GM12878 (cell line): ENCODE measurements around the gene SLC6A2. TPM values are rescaled to one million over a fixed set of nuclear protein-coding genes. Genes with fewer than 3 reads are reported as not detected.

Experiments used
- ATAC-seq: fragments of 200-7000 bp; cut with Tn5 transposase; 3 replicates; pipeline ENCODE4 v1.9.1; 2020; ENCODE audit warnings: mild to moderate bottlenecking, moderate library complexity
- BruUV-seq: library from RNA; stranded (reverse); fragments of 400-500 nt; replicated peaks from 2 replicates; lab custom pipeline; 2021; lab: Mats Ljungman, UMichigan
- CTCF ChIA-PET: fragments of 300-600 bp; sonication (Branson Sonifier 250); formaldehyde crosslinking; extraction: SDS; loops from one replicate; lab custom pipeline; 2021; ENCODE audit warnings: inconsistent platforms; lab: Yijun Ruan, JAX
- POLR2A ChIA-PET: fragments of 350-600 bp; formaldehyde crosslinking; extraction: SDS; loops from one replicate; lab custom pipeline; 2021; ENCODE audit warnings: inconsistent platforms; lab: Charles Lee
- RAD21 ChIA-PET: fragments of 300-600 bp; sonication (Branson Sonifier 250); formaldehyde crosslinking; loops from one replicate; lab custom pipeline; 2023; ENCODE audit warnings: antibody characterized with exemption; ENCODE audit not compliant: unreplicated experiment; lab: Charles Lee
- SMC1A ChIA-PET: fragments of 300-600 bp; sonication (Branson Sonifier 250); formaldehyde crosslinking; loops from one replicate; lab custom pipeline; 2023; ENCODE audit not compliant: unreplicated experiment, uncharacterized antibody; lab: Charles Lee
- DNase-seq: peaks from one replicate; pipeline ENCODE4 v3.0.0-alpha.2; 2011; ENCODE audit warnings: low read depth, low spot score
- FAIRE-seq: peaks from 3 replicates; lab custom pipeline; 2011; peaks lifted over from hg19 to GRCh38; lab: Jason Lieb, UNC
- H2AFZ ChIP-seq: 2 replicates; pipeline ENCODE4 v1.6.0; 2011; ENCODE audit warnings: low read depth, low read length, control low read depth; ENCODE audit not compliant: control insufficient read depth
- H3K27ac ChIP-seq: 2 replicates; pipeline ENCODE4 v1.5.1; 2011; ENCODE audit warnings: control low read depth; ENCODE audit not compliant: control insufficient read depth, insufficient read depth
- H3K27me3 ChIP-seq, 2 experiments: replicated peaks in 1 of 2; 2 replicates each; pipeline versions ENCODE4 v1.6.0 to v1.6.1; 2011; ENCODE audit warnings: low read length in 1 of 2; ENCODE audit not compliant: control insufficient read depth in 2 of 2, insufficient read depth in 2 of 2
- H3K36me3 ChIP-seq, 2 experiments: 2 replicates each; pipeline ENCODE4 v1.5.1; 2011; ENCODE audit warnings: low read length in 1 of 2; ENCODE audit not compliant: control insufficient read depth in 2 of 2, insufficient read depth in 2 of 2
- H3K4me1 ChIP-seq: 2 replicates; pipeline ENCODE4 v1.6.1; 2011; ENCODE audit warnings: mild to moderate bottlenecking, low read length, moderate library complexity, mixed read lengths; ENCODE audit not compliant: control insufficient read depth, insufficient read depth
- H3K4me2 ChIP-seq: 2 replicates; pipeline ENCODE4 v1.6.0; 2011; ENCODE audit warnings: control low read depth; ENCODE audit not compliant: control insufficient read depth, insufficient read depth
- H3K4me3 ChIP-seq: fragments of 200-600 bp; sonication (generic); 2 replicates; pipeline ENCODE4 v1.5.1; 2016
- H3K79me2 ChIP-seq: 2 replicates; pipeline ENCODE4 v1.6.0; 2011; ENCODE audit warnings: low read length; ENCODE audit not compliant: control insufficient read depth, insufficient read depth
- H3K9ac ChIP-seq: 2 replicates; pipeline ENCODE4 v1.8.0; 2011; ENCODE audit warnings: low read length, control low read depth, mixed read lengths; ENCODE audit not compliant: control insufficient read depth, insufficient read depth
- H3K9me3 ChIP-seq: replicated peaks from 3 replicates; pipeline ENCODE4 v1.5.1; 2011; ENCODE audit warnings: mild to moderate bottlenecking, low read length; ENCODE audit not compliant: control insufficient read depth, insufficient read depth
- H4K20me1 ChIP-seq: 2 replicates; pipeline ENCODE4 v1.6.0; 2011; ENCODE audit not compliant: control insufficient read depth, insufficient read depth
- CREM ChIP-seq: IDR thresholded peaks from 2 replicates; pipeline ENCODE4 v1.6.1; 2014; ENCODE audit warnings: antibody characterized with exemption, low read depth
- NFIC ChIP-seq: IDR thresholded peaks from 2 replicates; pipeline ENCODE4 v1.6.1; 2012; ENCODE audit warnings: low read depth, mild to moderate bottlenecking, inconsistent platforms, low read length, moderate library complexity
- SP1 ChIP-seq: IDR thresholded peaks from one replicate; pipeline ENCODE4 v1.6.1; 2011; ENCODE audit warnings: low read depth, low read length
- WGBS: methylation state at CpG from one replicate; pipeline ENCODE4 v1.1.6; 2016; ENCODE audit warnings: low lambda C conversion rate; ENCODE audit not compliant: insufficient replicate concordance, insufficient coverage; ENCODE audit errors: missing lambda C conversion rate; 5-methylcytosine and 5-hydroxymethylcytosine counted together
- in situ Hi-C: fragments of 300-500 bp; cut with MboI; formaldehyde crosslinking; loops from 9 replicates; pipeline ENCODE4 v1.14.3; 2018; ENCODE audit warnings: mixed read lengths
- intact Hi-C: fragments of 100-400 bp; cut with micrococcal nuclease; formaldehyde crosslinking; loops from one replicate; pipeline ENCODE4 v1.14.2; 2022; ENCODE audit not compliant: unreplicated experiment
- polyA plus RNA-seq, 11 experiments: library from polyadenylated mRNA; depleted of rRNA in 4 of 11; unstranded in 6 of 11; stranded (reverse) in 5 of 11; fragments of >200 nt; fragmentation: Nextera tagmentation in 4 of 11; fragmentation: Illumina TruSeq in 1 of 11; extraction: Ambion mirVana in 4 of 11; extraction: Trizol in 1 of 11; gene quantifications; 1 replicate in 1 of 11; 2 replicates in 10 of 11; pipeline versions ENCODE4 v1.2.1 to v1.2.3, GENCODE V29; 2011 to 2016; ENCODE audit warnings: inconsistent platforms in 2 of 11, missing spikeins in 2 of 11, low read depth in 1 of 11
- total RNA-seq, 4 experiments: library from RNA; depleted of rRNA in 3 of 4; stranded (reverse); fragments of >200 nt in 3 of 4; fragmentation: Illumina TruSeq in 1 of 4; extraction: Trizol in 1 of 4; gene quantifications; 2 replicates each; pipeline versions ENCODE4 v1.2.1 to v1.2.3, GENCODE V29; 2013 to 2021

SLC6A2 gene
- total and polyA plus RNA-seq, 10 of the 15 experiments (the other 5 are each of a cell fraction or from before 2014, with no cell fraction given): not detected

DNA sequence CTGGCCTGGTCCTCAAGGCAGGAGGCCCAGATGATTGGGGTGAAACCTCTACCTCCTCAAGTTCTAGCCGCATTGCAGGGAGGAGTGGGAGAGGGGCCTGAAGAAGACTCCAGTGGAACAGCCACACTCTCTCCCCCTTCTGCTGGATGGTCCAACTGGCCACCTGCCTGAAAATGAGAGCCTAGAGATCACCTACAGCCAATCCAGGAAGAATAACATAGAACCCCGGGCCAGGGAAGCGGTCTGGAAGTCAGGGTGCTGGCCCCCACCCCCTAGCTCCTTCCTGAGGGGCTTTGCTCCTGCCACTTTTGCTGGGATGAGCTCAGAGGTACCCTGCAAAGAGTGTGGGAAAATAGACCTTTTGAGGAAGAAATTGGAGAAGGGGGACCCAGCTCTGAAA is 1.8 kb downstream of the SLC6A2 start:
- H3K4me1 ChIP-seq: no peaks in the 10 kb centered on the region
- FAIRE-seq: no peak
- CTCF ChIA-PET: no interaction called here
- 37% methylated on average over 3 of the region's 3 CpGs for WGBS
- H4K20me1 ChIP-seq: no peaks in the 10 kb centered on the region
- H3K4me3 ChIP-seq: no peak overlapping the region
- TF ChIP-seq NFIC: no peak
- TF ChIP-seq, all 136 proteins: peak for 0
- Histone ChIP-seq H3K9me3 (no peaks in the 10 kb centered on the region), H3K27me3 (no peaks in the 10 kb centered on the region; a peak in 2 of 4 replicates), H3K9ac (no peak overlapping the region), H3K4me2 (no peak overlapping the region), H2AFZ (no peak overlapping the region), H3K36me3 (no peaks in the 10 kb centered on the region), H3K27ac (no peak overlapping the region), H3K79me2 (no peaks in the 10 kb centered on the region)
- in situ Hi-C loops (no loop called here), intact Hi-C loops (no loop called here)
- SMC1A ChIA-PET: interaction anchor here (1.0 kb wide), 1 partner anchor 193 kb away, joined by 3 read pairs; no protein-coding TSS in a partner anchor
- ATAC-seq (no peak), DNase-seq (no peak)
- POLR2A ChIA-PET: no interaction called here
- BruUV-seq: no TSS peak
- RAD21 ChIA-PET: no interaction called here

DNA sequence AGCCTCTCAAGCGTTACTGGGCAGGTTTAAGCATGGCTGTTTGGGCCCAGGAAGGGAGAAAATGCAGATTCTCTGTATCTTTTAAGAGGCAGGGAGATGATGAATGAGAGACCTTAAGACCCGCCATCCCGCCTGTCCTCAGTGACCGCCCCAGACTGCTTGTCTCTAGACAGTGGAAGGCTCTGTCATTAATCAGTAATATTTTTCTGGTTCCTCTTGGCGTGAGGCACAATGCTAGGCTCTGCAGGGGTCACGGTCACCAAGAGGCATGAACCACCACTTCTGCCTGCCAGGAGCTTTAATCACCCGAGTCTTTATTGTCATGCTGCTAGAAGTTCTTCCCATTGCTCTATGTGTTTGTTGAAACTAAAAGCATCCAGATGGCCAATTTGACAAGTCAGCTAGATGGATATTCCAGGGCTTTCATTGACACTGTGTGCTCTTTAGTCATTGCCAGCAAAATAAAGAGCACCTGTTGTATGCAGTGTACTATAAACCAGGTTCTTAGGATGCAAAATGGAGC is 3.2 kb downstream of the SLC6A2 start:
- Histone ChIP-seq H3K4me1 (no peaks in the 10 kb centered on the region), H4K20me1 (no peaks in the 10 kb centered on the region), H3K9me3 (no peaks in the 10 kb centered on the region), H3K36me3 (no peaks in the 10 kb centered on the region), H3K9ac (no peak overlapping the region), H2AFZ (no peak overlapping the region), H3K27ac (no peak overlapping the region), H3K79me2 (no peaks in the 10 kb centered on the region), H3K27me3 (no peaks in the 10 kb centered on the region; a peak in 2 of 4 replicates), H3K4me3 (no peak overlapping the region), H3K4me2 (no peak overlapping the region)
- no peak for ATAC-seq
- no TSS peak for BruUV-seq
- ChIA-PET SMC1A (no interaction called here), RAD21 (no interaction called here), POLR2A (no interaction called here), CTCF (no interaction called here)
- intact Hi-C loops (no loop called here), in situ Hi-C loops (no loop called here)
- DNase-seq: no peak
- 51% methylated on average over 7 of the region's 7 CpGs for WGBS
- FAIRE-seq: no peak
- no peak for TF ChIP-seq CREM
- no peak for TF ChIP-seq SP1
